GM21367 (cell line): Measurements from ENCODE around the gene DMRTB1.

Experiments used
- ATAC-seq: cut with Tn5 transposase; IDR thresholded peaks from one replicate; pipeline ENCODE4 v1.9.1; 2021; ENCODE audit not compliant: unreplicated experiment

Gene DMRTB1

GRCh38 chr1:53459321-53460175, at the start of gene DMRTB1:
Gene DMRTB1 (plus strand): TSS chr1:53459399. CDS start chr1:53459454, 55 bp downstream.
- ATAC-seq = no peak

GRCh38 chr1:53409695-53410094, 49.5 kb upstream of the DMRTB1 start:
- no peak for ATAC-seq

DNA sequence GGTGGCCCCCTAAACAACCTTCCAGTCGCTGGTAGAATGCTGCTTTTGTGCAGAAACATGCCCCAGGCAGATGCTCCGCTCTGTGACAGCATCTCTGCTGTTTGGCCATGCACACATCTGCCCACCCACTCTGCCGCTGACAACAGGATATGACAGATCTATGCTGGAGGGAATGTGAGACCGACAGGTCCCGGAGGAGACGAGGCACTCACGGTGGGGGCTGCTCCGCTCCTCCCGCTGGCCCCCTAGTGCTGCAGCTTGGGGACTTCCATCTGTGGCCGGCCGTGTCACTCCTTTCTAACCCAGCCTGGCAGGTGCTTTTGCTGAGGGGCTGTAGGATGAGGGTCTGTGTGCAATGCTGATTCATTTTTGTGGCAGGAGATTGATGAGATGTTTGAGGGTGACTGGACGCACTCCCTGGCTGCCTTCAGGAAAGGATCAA, 49.1 kb upstream of the DMRTB1 start:
- no peak for ATAC-seq

DNA sequence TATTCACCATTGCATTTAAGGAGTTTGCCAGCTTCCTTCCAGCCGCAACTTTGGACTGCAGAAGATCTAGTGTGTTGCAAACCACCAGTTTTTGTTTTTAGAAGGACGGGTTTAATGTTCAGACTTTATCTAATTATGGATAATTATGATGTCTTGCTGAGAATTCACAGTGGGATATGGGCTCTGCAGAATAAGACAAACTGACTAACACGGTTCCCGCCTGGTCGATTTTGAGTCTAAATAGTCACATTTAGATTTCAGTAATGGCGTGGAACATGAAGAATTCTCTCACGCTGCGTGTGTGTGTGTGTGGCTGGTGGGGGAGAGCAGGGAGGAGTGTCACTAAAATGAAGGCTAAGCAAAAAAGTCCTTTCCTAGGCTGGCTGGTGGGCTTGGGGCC, 48.5 kb upstream of the DMRTB1 start:
- no peak for ATAC-seq

GRCh38 chr1:53411541-53412152, 47.6 kb upstream of the DMRTB1 start:
- no peak for ATAC-seq

GRCh38 chr1:53412285-53413174, 46.7 kb upstream of the DMRTB1 start:
- ATAC-seq = no peak

- no peak for ATAC-seq
Measured at GRCh38 chr1:53413175-53414001, 45.8 kb upstream of the DMRTB1 start.

GRCh38 chr1:53414632-53415031, 44.6 kb upstream of the DMRTB1 start:
- ATAC-seq = no peak

- no peak for ATAC-seq
Measured at GRCh38 chr1:53415432-53415831, 43.8 kb upstream of the DMRTB1 start.

DNA sequence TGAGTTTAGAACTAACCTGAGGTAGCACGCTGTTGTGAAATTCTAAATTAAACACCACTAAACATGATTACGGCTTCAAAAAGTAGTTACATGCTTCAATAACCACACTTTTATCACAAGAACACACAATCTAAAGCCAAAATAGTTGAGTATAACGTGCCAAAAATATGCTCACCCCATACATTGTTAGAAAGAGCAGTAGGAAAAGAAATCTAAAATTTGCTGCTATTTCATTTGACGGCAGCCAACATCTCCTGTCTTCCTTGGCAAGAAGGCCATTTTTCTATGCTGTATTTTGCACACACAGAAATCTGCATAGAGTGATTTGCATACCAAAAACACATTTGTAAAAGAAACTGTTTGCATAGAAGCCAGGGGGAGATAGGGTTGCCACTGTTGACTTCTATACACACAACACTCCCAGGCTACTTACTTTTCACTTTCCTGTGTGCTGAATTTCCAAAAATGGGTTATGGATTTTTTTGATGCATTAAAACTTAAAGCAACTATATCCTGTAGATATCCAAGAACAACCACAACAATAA, 42.9 kb upstream of the DMRTB1 start:
- ATAC-seq = no peak

DNA sequence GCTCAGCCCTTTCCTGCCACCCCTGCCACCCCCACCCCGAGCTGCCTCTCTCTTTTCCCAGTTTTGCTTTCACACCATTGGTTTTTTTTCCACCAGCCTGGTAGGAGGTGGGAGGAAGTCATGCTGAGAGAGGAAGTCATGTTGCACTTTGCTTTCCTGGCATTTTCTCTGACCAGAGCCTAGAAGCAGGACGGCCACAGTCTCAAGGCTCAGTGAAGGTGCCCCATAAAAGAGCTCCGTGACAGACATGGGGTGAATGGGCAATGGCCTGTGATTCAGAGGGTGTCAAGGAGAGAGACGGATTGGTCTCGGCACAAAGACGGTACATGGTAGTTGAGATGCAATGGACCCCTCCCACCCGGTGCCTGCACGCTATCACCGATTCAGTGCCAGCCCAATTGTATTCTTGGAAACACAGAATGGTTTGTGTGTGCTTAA, 42.1 kb upstream of the DMRTB1 start:
- no peak for ATAC-seq

DNA sequence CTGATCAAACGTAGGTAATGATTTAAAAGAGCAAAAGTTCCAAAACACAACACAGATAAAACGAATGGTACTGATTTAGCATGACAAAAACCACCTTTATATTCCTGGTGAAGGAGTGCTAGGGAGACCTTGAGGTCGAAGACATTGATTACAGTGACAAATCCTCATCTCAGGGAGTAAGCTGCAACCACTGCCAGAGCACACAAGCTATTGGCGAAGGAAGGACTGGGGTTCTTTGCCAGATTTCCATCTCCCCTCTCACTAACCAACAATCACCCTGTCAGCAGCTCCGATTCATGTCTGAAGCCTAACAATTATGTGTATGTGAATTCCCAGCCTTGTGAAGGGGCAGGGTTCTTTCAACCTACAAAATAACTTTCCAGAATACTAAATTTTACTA, 40.2 kb upstream of the DMRTB1 start:
- ATAC-seq = no peak

DNA sequence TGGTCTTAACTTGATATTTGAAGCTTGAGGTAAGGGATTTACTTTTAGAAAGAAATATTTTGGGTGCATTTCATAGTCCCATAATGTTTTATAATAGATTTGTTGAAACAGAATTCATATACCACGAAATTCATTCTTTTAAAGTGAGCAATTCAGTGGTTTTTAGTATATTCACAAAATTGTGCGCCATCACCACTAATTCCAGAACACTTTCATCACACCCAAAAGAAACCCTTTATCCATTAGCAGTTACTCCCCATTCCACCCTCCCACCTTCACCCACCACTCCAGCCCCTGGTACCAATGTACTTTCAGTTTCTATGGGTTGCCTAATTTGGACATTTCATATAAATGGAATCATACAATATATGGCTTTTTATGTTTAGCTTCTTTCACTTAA, 38.9 kb upstream of the DMRTB1 start:
- ATAC-seq = no peak

DNA sequence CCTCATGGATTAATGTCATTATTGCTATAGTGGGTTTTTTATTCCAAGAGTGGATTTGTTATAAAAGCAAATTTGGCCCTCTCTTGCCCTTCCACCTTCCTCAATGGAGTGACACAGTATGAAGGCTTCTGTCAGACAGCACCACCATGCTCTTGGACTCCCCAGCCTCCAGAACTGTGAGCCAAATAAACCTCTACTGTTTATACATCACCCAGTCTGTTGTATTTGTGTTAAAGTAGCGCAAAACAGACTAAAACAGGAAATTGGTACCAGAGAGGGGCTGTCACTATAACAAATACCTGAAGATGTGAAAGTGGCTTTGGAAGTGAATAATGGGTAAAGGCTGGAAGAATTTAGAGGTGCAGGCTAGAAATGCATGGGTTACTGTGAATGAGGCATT, 38.0 kb upstream of the DMRTB1 start:
- no peak for ATAC-seq

GRCh38 chr1:53430261-53430660, 28.9 kb upstream of the DMRTB1 start:
- no peak for ATAC-seq

DNA sequence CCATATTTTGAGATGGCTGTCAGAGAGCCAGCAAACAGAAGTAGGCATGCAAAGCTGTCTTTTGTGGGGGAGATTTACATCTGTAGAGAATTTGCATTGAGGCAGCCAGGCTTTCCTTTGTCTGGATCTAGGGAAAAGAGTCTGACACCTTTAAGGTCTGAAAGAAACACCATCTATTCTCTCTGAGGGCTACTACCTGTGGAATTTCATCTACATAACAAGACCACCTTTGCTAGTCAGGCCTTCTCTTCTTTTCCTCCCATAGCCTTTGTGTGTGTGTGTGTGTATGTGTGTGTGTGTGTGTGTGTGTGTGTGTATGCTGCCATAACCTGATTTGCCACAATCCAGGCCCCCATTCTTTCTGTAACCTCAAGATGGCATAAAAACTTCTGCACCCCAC, 28.4 kb upstream of the DMRTB1 start:
- no peak for ATAC-seq

- no peak for ATAC-seq
Measured at GRCh38 chr1:53431244-53431643, 28.0 kb upstream of the DMRTB1 start.

- ATAC-seq = no peak
Measured at GRCh38 chr1:53431805-53432565, 27.2 kb upstream of the DMRTB1 start.

- no peak for ATAC-seq
Measured at GRCh38 chr1:53432611-53433010, 26.6 kb upstream of the DMRTB1 start.
